HG03103 (cell line): Measurements from ENCODE around the gene DAB2IP.

ENCODE experiments used
- ATAC-seq: cut with Tn5 transposase; IDR thresholded peaks from one replicate; pipeline ENCODE4 v1.9.1; 2021; ENCODE audit warnings: low read depth; ENCODE audit not compliant: unreplicated experiment

Gene DAB2IP

DNA sequence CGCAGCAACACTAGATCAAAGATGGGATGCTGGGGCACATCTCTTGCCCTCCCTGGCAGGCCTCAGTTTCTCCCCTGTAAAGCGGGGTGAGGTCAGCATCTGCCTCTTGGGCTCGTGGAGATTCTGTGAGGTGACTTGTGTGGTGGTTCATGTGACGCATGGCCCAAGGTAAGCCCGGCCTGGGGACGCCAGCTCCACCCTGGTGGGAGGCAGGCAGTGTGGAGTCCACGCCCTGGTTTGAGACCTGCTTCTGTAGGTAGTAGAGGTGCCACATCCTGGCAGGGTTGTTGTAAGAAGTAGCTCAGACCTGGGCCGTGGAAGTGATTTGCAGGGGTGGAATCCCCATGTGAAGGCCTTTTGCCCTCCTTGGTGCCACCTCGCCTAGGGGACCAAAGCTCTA, 101.5 kb downstream of the DAB2IP start:
- no peak for ATAC-seq

DNA sequence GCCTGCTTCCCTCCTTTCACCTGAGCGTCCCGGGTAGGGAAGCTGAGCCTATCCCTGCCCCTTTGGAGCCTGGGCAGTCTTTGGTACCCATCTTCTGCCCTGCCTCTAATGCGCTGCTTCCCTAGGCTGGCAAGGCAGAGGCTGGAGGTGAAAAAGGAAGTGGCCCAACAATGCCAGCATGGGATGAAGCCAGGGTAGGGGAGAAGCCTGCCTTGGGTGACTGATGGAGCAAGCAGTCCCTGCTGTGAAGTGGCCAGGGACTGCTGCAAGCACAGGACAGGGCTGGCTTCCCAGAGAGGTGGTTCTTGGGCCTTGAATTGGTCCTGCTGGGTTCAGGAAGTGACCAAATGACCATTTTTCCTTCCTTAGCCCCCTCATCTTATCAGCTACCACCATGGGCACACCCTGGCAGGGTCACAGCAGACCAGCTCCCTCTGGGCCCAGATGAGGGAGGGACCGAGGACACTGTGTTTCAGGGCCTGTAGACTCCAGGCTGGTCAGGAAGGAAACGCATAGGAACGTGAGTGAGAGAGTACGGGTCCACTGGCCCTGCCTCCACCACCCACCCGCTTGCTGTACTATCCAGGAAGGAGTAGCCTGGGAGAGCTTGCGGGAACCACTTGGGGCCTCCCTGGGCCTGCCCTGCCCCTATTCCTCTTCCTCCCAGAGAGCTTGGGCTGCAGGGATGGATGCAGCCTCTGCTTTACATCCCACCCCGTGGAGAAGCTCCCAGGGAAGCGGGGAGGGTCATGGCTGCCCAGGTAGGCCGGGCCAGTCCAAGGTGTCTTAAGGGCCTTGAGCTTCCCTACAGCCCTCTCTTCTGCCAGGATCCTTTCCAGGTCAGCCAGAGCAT, 102.6 kb downstream of the DAB2IP start:
- no peak for ATAC-seq

DNA sequence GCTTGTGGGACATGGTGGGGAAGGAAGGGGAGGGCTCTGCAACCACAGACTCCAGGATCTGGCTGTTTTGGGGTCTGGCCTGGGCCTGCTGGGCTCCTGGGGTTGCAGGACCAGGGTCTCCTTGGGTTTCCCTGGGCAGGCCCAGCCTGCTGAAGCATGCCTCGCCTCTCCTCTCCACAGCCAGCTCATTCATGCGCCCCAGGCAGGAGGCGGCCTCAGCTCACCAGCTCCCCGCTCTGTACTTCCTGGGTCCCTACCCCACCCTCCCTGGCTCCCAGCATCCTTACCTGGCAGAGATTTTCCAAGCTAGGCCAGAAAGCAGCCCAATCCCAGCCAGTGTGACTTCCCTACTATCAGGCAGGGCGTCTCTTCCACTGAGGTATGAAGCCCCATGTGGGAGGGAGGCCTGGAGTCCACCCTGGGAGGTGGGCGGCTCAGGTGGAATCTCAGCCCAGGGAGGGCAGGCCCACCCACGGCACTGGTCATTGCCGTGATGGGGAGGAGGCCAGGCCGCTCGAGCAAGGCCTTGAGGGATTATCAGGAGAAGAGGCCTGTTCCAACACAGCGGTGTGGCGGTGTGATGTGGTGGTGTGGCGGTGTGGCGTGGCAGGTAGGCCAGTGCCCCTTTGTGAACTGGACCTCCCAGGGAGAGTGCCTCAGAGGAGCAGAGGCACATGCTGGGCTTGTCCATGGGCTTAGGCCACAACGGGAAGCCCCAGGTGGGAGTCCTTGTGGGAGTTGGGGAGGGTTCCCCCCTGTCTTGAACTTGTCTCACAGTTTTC, 103.4 kb downstream of the DAB2IP start:
- no peak for ATAC-seq

DNA sequence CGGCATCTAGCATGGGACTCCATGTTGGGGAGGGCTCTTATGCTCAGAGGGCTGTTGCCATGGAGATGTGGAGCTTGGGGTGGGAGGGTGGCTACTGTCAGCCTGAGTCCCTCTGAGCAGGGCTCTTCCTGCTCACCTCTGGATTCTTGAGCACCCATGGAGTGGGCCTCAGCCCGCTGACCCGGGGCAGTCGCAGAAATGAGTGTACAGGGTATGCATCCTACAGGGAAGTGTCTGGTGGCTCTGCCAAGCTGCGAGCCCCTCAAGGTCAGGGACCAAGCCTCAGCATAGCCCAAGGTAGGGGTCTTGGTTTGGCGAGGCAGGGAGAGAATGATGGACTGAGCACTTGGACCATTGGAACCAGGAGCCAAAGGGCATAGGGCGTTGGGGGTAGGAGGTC, 104.1 kb downstream of the DAB2IP start:
- ATAC-seq, result no peak

DNA sequence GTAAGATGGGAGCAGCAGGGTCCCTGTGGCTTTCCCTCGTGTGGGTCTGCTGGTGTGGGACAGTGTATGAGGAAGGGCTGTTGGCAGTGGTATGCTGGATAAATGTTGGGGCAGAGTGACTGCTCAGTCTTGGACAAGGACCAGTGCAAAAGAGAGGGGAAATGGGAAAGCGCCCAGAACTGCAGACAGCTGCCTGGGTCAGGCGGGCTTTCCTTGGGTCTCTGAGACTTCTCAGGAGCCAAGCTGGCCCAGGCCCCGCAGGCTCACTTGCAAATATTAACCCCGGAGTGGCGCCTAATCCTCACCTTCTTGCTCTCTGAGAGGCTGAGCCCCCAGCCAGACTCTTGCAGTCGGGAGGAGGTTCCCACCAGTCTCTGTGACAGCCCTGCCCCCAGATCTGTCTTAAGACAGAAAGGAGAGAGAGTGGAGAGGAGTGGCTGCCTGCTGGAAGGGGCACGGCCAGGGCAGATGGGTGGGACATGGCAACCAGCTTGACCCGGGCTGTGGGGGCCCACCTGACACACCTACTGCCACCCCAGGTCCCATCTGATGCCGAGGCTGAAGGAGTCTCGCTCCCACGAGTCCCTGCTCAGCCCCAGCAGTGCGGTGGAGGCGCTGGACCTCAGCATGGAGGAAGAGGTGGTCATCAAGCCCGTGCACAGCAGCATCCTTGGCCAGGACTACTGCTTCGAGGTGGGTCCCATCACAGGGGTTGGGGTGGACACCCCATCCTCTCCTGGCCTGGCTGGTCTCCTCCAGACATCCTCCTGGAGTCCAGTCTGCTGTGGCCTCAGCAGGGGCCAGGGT, 105.2 kb downstream of the DAB2IP start:
- ATAC-seq, result no peak

DNA sequence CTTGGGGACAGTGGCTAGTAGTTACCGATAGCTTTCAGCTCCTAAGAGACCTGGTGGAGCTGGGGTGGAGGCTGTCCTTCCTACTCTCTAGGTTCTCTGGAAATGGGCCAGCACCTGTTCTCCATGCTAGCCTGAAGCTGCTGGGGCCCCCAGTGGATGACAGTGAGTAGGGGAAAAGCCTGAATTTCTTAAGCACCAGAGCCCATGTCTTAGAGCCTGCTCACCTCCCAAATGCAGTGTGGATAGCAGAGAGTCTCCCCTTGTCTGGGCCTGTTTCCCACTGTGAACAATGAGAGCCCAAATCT, 105.8 kb downstream of the DAB2IP start:
- no peak for ATAC-seq

DNA sequence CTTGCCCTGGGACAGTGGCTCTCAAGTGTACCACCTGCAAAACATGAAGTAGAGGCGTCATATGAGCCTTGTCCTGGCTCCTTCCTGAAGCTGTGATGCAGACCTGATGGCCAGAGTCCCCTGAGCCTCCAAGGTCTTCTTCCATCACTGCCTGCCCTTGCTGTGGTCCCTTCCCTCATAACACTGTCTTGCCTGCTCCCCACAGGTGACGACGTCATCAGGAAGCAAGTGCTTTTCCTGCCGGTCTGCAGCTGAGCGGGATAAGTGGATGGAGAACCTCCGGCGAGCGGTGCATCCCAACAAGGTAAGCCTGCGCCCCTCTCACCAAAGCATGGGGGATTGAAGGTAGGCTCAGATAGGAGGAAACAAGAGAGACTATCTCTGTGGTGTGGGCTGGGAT, 107.3 kb downstream of the DAB2IP start:
- no peak for ATAC-seq

DNA sequence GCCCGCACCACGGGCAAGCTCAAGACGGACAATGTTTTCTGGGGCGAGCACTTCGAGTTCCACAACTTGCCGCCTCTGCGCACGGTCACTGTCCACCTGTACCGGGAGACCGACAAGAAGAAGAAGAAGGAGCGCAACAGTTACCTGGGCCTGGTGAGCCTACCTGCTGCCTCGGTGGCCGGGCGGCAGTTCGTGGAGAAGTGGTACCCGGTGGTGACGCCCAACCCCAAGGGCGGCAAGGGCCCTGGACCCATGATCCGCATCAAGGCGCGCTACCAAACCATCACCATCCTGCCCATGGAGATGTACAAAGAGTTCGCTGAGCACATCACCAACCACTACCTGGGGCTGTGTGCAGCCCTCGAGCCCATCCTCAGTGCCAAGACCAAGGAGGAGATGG, 108.6 kb downstream of the DAB2IP start:
- ATAC-seq, result no peak

DNA sequence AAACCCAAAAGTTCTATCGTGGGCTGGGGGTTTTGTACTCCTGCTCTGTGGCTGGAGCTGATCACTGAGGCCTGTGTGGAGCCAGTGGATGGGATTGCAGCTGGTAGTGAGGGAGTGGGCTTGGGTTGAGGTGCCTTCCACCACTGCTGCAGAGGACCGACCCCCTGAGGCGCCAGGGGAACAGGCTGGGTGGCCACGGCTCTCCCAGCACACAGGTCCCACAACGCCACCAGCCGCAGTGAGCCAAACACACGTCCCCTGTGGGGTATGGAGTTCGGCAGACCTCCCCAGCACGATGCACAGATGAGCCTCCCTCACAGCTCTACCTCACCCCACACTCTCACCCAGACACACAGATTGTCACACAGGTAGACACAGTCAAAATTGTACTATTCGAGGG, 109.1 kb downstream of the DAB2IP start:
- ATAC-seq, result no peak

DNA sequence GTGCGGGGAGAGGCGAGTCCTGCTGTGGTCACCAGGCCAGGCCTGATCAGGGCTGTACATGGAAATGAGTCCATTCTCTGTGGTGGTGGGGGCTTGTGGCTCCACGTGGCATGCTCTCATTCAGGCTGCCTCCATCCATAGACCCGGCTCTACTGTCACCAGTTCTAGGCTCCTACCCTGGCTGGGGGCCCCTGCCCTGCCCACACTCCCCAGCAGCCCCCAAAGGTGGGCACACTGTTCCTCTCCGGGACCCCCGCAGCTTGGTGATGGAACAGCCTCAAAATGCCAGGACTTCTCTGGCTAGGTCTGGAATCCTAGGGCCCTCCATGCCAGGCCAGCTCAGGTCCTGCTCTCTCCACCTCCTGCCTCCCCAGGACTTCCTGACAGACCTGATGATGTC, 111.7 kb downstream of the DAB2IP start:
- ATAC-seq, result no peak

DNA sequence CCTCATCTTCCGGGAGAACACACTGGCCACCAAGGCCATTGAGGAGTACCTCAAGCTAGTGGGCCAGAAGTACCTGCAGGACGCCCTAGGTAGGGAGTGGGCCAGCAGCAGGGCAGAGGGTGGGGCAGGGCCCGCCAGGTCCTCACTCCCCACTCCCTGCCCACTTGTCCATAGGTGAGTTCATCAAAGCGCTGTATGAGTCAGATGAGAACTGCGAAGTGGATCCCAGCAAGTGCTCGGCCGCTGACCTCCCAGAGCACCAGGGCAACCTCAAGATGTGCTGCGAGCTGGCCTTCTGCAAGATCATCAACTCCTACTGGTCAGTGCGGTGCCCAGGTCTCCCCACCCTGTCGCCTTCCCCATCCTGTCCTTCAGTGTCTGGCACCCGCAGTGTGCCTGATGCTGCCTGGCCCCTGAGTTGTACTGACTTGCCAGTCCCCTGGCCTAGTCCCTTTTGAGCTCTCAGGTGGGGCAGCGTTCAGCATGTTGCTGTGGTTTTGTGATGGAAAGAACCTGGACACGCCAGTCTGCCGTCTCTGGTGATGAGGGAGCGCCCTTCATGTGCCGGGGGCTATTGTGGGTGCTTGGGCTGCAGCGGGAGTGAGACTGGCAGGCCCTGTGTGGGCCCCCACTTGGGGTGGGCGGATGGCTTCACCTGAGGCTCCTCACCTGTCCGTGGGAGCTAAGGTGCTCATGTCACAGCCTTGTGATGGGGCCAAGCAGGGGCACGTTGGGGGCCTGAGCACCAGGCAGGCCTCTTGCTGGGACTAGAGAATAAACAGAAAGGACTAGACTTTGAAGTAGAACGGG, 112.3 kb downstream of the DAB2IP start:
- no peak for ATAC-seq

DNA sequence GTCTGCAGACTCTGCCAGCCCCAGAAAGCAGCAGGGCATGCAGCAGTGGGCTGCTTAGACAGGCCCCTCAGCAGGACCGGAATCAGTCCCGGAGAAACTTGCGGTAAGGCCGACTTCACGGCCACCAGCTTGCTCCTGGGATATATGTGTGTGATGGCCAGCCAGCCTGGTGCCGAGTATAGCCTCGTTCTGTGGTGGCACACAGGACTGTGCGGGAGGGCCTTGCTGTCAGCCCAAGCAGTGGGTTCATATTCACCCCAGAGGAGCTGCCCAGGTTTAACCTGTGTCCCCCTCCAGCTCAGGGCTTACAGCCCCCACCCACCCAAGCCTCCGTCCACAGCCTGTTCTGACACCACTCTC, 112.9 kb downstream of the DAB2IP start:
- no peak for ATAC-seq

DNA sequence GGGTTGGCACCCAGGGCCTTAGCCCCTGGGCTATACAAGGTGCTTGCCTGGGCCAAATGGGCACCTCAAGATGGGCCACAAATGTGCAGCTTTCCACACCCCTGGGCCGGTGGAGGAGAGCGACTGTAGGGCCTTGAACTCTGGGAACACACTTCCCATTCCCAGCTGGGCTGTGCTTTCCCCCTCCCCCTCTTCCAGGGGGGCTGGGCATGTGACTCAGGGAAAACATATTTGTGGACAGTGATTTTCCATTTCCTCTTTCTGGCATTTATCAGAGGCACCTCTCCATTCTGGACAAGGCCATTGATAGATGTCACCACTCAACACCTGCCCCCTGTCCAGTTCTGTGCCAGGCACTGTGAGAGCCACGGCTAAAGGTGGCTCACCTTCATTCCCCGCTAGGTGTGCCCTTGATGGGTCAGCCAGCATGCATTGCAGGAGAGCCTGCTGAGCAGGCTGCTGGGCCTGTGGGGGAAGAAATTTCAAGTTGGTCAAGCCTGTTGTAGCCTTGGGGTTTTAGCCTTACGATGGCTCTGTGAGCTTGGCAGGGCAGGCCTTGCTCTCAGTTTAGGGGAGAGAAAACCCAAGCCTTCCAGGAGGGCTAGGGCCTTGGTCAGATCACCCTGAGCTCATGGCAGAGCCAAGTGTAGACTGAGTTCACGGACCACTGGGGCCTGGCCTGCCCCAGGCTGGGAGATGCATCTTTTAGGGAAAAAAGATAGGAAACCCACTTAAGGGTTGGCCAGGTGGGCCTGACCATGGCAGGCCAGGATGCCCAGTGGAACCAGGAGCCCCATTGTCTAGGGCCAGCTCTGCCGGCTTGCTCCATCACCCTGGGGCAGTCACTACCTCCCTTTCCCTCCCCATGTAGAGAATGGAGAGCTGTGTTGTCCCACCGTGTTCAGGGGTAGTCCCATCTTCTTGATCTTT, 113.9 kb downstream of the DAB2IP start:
- ATAC-seq, result no peak

DNA sequence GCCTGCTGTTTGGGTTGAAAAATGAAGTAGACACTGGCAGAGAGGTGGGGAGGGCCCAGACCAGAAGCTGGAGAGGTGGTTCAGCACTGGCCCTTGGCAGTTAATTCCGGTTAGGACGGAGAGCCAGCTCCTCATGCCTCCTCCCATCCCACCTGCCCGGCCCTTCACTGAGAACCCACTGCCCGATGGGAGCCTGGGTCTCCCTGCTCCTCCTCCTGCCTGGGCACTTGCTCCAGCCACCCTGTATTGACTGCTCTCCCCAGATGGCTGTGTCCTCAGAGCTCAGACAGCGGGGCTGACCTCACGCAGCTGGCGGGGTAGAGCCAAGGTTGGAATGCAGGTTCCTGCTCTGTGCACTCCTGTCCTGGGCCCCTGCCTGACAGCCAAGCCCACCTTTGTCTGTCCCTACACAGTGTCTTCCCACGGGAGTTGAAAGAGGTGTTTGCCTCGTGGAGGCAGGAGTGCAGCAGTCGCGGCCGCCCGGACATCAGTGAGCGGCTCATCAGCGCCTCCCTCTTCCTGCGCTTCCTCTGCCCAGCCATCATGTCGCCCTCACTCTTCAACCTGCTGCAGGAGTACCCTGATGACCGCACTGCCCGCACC, 114.7 kb downstream of the DAB2IP start:
- no peak for ATAC-seq

DNA sequence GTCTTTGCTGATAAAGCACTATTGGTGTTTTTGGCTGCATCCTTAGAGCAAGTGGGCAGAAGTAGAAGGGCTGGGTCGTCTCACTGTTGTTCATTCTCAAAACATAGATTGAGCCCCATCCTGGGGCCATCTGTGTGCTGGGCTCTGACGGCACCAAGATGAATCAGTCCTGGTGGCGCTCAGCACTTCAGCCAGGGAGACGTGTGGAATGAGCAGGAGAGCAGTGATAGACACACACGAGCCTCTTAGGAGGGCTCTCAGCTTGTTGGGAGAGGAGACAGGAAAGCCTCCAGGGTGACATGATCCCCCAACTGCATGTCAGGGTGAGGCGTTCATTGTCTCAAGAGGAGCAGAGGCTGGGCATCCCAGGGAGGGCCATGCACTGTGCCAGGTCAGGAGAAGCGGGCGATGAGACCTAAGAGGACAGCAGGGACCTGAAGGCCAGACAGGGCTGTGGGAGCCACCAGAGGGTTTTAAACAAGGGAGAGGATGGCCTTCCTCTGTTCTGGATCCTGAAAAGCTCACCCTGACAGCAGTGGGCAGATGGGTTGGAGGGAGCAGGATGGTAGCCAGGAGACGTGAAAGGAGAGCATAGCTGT, 115.8 kb downstream of the DAB2IP start:
- ATAC-seq, result no peak

DNA sequence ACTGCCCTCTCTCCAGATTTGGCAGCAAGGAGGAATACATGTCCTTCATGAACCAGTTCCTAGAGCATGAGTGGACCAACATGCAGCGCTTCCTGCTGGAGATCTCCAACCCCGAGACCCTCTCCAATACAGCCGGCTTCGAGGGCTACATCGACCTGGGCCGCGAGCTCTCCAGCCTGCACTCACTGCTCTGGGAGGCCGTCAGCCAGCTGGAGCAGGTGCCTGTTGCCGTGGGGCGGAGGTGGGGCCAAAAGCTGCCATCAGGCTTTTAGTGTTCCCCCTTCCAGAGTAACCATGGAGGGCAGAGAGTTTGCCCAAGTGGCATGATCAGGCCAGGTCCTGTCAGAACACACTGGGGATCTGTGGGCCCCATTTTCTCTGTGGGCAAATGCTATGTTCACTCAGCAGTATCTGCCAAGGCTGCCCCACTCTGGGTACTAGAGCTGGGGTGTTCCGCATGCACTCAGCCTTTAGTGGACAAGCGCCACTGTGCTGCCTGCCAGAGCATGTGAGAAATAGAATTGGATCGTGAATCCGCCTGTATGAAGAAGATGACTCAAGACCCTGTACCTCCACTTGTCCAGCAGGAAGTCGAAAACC, 117.1 kb downstream of the DAB2IP start:
- no peak for ATAC-seq

DNA sequence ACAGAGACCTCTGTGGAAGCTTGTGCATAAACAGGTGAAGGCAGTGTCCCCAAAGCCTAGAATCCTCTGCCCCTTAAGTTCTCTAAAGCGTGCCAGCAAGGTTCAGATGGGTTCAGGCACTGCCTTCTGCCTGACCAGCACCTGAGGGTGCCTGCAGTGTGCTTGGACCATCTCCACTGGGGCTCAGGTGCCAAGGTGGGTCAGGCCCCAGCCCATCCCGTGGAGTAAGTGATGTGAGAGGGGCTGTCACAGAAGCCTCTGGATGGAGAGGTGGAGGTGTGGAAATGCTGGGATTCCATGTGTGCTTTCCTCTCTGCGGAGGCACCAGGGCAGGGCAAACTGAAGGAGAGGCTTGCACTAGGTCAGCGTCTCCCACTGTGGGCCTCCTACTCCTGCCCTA, 118.5 kb downstream of the DAB2IP start:
- ATAC-seq, result no peak
